PFSK-1 (cell line): ENCODE measurements around the gene TOX2.

Experiments used
- FOXP2 ChIP-seq: optimal IDR thresholded peaks from 2 replicates; pipeline ENCODE3; 2011; ENCODE audit warnings: borderline replicate concordance, control low read depth, inconsistent platforms; ENCODE audit not compliant: insufficient read depth; ENCODE audit errors: extremely low read length, extremely low read depth
- POLR2AphosphoS5 ChIP-seq: IDR thresholded peaks from 2 replicates; pipeline ENCODE4 v1.6.1; 2012; ENCODE audit warnings: low read depth, mild to moderate bottlenecking, control low read depth, low read length, moderate library complexity
- REST ChIP-seq, 2 experiments: IDR thresholded peaks; 2 replicates each; pipeline versions ENCODE4 v1.6.1 to v1.8.0; 2011 to 2012; ENCODE audit warnings: low read depth in 2 of 2, low read length in 2 of 2, control low read depth in 1 of 2, inconsistent platforms in 1 of 2, mild to moderate bottlenecking in 1 of 2, moderate library complexity in 1 of 2; ENCODE audit not compliant: insufficient read depth in 1 of 2
- SIN3A ChIP-seq: IDR thresholded peaks from 2 replicates; pipeline ENCODE4 v1.6.1; 2012; ENCODE audit warnings: mild to moderate bottlenecking, low read length, moderate library complexity, borderline replicate concordance; ENCODE audit not compliant: insufficient read depth
- TAF1 ChIP-seq: IDR thresholded peaks from 2 replicates; pipeline ENCODE4 v1.6.1; 2012; ENCODE audit warnings: low read length, control low read depth, borderline replicate concordance; ENCODE audit not compliant: insufficient read depth

The TOX2 gene

DNA sequence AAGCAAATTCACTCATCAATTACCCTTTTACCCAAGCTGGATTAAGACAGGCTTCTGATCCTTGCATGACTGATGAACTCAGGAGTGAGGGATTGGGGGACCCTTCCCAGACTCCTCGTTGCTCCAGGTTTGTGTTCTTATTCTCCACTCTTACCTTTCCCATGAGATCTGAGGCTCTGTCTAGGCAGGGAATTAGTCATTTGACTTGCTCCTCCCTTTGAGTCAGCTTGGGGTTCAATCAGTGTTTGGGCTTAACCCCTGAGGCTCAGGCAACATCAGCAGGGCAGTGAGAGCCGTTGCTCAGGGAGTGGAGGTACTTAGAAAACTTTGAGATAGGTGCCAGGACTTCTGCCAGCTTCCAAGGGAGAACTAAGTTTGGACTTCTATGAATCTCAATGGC is 20.7 kb upstream of the TOX2 start:
- no peak for TF ChIP-seq FOXP2
- no peak for TF ChIP-seq TAF1
- TF ChIP-seq REST (IDR thresholded peaks at IDR 0.05; ENCODE audit: insufficient read depth in 1 of 2, low read depth in 2 of 2, low read length in 2 of 2) = no peak
- TF ChIP-seq POLR2AphosphoS5 = no peak
- TF ChIP-seq SIN3A = no peak

GRCh38 chr20:43894491-43894890 is 20.2 kb upstream of the TOX2 start:
- no peak for TF ChIP-seq POLR2AphosphoS5
- no peak for TF ChIP-seq SIN3A
- no peak for TF ChIP-seq FOXP2
- no peak for TF ChIP-seq TAF1

DNA sequence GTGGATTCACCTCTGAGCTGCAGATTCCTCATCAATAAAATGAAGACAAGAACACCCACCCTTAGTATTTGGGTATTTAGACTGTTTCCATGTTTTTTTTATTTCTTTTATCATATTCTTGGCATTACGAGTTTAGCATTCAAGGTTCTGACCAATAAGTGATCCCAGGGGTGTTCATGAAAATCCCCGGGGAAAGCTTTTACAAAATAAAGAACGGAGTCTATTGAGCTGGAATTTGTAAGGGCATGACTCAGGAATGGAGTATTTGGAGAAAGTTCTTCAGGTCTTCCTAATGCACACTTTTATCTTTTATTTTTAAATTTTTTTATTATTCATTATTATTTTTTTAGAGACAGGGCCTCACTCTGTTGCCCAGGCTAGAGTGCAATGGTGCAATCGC is 19.4 kb upstream of the TOX2 start:
- TF ChIP-seq FOXP2 = no peak
- TF ChIP-seq REST (IDR thresholded peaks at IDR 0.05; ENCODE audit: insufficient read depth in 1 of 2, low read depth in 2 of 2, low read length in 2 of 2) = no peak
- TF ChIP-seq TAF1 = no peak
- TF ChIP-seq SIN3A = no peak
- TF ChIP-seq POLR2AphosphoS5 = no peak

GRCh38 chr20:43899274-43900120 is 15.2 kb upstream of the TOX2 start:
- TF ChIP-seq REST (IDR thresholded peaks at IDR 0.05; ENCODE audit: insufficient read depth in 1 of 2, low read depth in 2 of 2, low read length in 2 of 2) = no peak
- TF ChIP-seq TAF1 = no peak

- no peak for TF ChIP-seq TAF1
- no peak for TF ChIP-seq FOXP2
- TF ChIP-seq POLR2AphosphoS5 = no peak
- TF ChIP-seq REST (IDR thresholded peaks at IDR 0.05; ENCODE audit: insufficient read depth in 1 of 2, low read depth in 2 of 2, low read length in 2 of 2) = no peak
- TF ChIP-seq SIN3A = no peak
Observed at GRCh38 chr20:43900121-43900466, 14.6 kb upstream of the TOX2 start.
